Astrocyte of the spinal cord (primary cell): ENCODE results near the gene SNAI3.

ENCODE experiments used
- DNase-seq: peaks from one replicate; pipeline ENCODE4 v3.0.0; 2011; ENCODE audit warnings: low read depth, low spot score
- H3K4me3 ChIP-seq: 2 replicates; pipeline ENCODE4 v1.5.1; 2011; ENCODE audit warnings: low read depth, mild to moderate bottlenecking, low read length, moderate library complexity
- in situ Hi-C: cut with HindIII; loops from 2 replicates; pipeline ENCODE4 v1.10.0; 2017; ENCODE audit warnings: low sequenced_read_pairs
- TF ChIP-seq, protein P1 (sequence below): IDR thresholded peaks from 2 replicates; pipeline ENCODE4 v1.5.1; 2012; ENCODE audit warnings: low read depth, mild to moderate bottlenecking, low read length, inconsistent platforms

The SNAI3 gene

DNA sequence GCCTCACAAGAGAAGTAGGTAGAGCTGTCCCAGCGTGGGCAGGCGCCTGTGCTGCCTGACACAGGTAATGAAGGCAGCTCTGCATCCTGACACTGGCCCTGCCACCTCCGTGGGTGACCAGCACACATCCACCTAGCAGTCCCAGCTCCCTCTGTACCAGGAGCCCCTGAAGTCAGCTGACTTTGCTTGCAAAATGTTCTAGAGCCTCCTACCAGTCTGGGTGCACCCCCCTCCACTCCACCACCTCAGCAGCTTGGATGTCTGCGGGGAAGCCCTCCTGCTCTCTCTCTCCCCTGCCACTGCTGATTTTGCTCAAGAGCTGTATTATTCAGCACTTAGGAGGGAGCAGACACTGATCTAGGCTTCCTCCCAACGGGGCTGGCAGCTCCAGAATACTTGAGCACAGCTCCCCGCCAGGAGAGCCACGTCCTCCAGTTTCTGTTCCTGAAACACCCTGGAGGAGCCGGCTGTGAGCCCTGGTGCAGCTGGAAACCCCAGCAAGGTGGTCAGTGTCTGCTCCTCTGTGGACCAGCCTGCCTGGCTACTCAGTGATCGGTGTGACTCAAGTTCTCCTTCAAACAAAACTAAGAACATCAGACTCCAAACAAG is 18.9 kb upstream of the SNAI3 start:
- TF ChIP-seq, protein P1, sequence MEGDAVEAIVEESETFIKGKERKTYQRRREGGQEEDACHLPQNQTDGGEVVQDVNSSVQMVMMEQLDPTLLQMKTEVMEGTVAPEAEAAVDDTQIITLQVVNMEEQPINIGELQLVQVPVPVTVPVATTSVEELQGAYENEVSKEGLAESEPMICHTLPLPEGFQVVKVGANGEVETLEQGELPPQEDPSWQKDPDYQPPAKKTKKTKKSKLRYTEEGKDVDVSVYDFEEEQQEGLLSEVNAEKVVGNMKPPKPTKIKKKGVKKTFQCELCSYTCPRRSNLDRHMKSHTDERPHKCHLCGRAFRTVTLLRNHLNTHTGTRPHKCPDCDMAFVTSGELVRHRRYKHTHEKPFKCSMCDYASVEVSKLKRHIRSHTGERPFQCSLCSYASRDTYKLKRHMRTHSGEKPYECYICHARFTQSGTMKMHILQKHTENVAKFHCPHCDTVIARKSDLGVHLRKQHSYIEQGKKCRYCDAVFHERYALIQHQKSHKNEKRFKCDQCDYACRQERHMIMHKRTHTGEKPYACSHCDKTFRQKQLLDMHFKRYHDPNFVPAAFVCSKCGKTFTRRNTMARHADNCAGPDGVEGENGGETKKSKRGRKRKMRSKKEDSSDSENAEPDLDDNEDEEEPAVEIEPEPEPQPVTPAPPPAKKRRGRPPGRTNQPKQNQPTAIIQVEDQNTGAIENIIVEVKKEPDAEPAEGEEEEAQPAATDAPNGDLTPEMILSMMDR, result no peak
- in situ Hi-C loops, result no loop called here
- H3K4me3 ChIP-seq, result peak overlapping the region; percentile 56
- DNase-seq, result no peak

DNA sequence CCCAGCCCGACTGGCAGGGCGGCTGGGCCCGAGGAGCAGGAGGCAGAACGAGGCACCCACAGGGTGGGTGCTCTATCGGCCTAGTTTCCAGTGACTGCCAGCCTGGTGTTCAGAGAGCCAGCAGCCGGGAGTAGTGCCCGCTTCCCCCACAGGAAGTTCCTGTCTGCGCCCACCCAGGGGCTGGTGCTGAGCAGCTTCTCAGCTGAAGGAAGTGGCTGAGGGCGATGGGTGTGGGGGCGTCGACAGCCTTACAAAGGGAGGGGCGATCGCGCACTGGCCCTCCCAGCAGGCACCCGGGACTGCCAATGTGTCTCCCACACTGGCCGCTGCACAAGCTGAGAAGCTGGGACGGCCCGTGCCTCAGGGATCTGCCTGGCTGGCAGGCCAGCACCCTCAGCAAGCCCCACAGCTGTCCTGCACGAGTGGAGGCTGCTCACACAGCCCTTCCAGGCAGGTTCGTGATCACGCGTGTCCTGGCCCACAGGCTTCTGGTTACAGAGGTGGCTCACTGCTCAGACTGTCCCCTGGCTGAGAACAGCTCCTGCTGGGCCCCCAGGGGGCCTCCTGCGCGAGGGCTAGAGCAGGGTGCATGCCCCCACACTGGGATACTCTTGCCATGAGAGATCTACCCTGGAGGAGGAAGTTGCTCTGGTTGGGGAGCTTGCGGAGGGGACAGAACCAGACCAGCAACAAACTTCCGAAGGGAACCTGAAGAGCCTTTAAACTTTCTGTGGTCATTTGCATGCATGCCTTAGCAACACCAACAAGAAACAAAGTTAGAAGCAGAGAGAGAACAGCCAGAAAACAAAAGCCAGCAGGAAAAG is 17.4 kb upstream of the SNAI3 start:
- TF ChIP-seq, protein P1, result no peak
- DNase-seq, result no peak
- no peak overlapping the region for H3K4me3 ChIP-seq
- in situ Hi-C loops, result no loop called here

DNA sequence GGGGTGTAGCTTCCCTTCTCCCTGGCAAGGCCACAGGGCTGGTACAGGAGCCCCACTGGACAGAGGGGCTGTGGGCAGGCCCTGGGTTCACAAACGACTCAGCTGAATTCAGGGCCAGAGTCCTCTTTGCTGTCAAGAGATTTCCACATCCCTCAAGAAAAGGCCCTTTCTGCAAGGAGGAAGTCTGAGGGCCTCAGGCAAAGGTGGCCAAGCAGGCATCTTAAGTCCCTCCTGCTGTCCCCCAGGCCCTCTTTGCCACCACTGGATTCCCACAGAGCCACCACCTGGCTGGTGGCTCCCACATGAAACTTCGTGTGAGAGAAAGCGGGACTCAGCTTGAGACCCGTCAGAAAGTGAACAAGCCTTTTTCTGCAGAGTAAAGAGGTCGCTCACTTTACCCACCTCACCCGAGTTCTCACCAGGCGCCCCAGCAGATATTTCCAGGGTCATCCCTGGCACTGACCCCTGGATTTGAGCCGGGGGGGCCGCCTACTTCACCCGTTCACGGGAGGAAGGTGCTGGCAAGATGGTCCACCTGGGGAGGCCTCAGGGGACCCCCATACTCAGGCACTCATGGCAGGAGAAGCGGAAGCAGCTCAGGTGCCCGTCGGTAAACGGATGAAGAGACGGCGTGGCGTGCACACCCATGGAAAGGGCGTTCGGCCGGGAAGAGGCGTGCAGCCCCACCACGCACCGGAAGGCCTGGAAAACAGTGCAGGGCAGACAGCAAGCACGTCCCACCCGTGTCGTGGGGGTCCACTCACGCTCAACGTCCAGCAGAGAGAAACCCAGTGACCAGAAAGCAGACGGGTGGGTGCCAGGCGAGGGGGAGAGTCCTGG is 16.3 kb upstream of the SNAI3 start:
- DNase-seq, result no peak
- TF ChIP-seq, protein P1, result no peak
- no peak overlapping the region for H3K4me3 ChIP-seq
- in situ Hi-C loops, result no loop called here

DNA sequence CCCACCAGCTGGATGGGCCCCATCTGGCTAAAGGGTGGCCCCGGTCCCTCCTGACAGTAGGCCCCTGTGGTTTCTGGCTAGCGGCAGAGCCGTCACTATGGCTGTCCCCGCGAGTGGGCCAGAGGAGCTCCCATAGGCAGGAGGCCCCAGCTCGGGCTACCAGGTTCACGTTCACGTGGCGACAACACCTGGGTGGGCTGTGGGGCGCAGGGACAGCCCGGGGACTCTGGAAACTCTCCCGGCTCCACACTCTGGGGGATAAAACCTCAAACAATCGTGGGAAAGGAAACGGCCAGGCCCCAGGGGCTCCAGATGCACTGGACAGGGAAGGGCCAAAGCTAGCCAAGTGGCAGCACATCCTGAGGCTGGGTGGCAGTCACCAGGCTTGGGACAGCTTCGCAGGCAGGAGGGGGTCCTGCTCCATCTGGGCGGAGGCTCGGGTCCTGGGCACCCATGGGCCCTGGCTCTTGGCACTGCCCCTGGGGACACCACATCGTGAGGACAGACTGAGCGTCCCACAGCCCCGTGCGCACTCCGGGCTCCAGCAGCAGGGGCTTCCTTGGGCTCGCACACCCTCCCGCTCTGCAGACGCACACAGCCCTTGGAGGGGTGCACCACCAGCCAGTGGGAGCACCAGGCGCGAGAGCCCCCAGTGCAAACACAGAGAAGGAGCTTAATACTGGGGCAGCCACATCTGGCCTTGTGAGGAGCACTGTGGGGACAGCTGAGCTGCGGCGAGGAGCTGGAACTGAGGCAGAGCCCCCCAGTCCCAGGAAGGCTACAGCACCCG is 15.5 kb upstream of the SNAI3 start:
- in situ Hi-C loops, result no loop called here
- no peak for DNase-seq
- TF ChIP-seq, protein P1, result no peak
- H3K4me3 ChIP-seq, result no peak overlapping the region

DNA sequence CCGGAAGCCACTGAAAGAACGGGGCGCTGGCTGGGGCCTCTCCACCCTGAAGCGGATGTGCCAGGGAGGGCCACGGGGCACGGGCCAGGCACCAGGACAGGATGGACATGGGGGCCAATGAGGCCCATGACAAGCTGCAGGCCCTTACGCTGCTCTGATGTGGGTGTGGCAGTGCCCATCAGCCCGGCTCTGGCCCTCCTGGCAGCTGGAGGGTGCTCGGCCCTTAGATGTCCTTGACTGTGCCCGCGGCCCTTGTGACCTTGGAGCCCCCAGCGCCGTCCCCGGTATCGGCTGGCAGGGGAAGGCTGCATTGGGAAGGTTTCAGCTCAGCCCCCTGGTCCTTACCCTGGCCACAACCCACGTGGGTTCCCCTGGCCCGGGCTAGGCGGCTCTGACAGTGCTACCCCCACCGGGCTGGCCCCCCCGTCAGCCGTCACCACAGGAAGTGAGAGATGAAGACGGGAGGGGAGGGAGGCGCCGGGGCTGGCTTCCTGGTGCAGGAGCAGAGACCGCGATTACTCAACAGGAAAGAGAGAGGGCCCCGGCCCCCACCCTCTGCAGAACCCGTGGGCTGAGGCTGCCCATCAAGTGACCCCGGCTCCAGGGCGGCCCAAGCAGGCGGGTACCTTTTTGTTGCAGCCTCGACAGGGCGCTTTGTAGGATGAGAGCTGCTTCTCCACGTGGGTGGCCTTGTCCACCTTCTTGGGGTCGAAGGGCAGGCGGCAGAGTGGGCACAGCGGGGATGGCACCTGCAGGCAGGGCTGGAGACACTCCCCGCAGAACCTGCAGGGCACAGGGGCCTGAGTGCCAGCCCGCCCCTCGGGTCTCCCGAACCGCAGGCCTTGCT is 14.6 kb upstream of the SNAI3 start:
- in situ Hi-C loops, result no loop called here
- peak; percentile 91 for DNase-seq
- TF ChIP-seq, protein P1, result no peak
- H3K4me3 ChIP-seq, result no peak overlapping the region
